Prostate gland (tissue), 2 donors: ENCODE results near the gene SLIT3. TPM values are rescaled to one million over a fixed set of nuclear protein-coding genes. Genes with fewer than 3 reads are reported as not detected.

ENCODE experiments used
- DNase-seq: peaks from one replicate; pipeline ENCODE4 v3.0.0-alpha.2; 2019; ENCODE audit warnings: low spot score
- H3K27ac ChIP-seq, 2 donors: fragments of 200-600 bp; sonication (generic); 2 replicates each; pipeline ENCODE4 v1.5.1; 2017 to 2019
- H3K27me3 ChIP-seq: fragments of 200-600 bp; sonication (generic); replicated peaks from 2 replicates; pipeline ENCODE4 v1.5.1; 2019; ENCODE audit not compliant: insufficient read depth
- H3K36me3 ChIP-seq, 2 donors: fragments of 200-600 bp; sonication (generic); 1 replicate in 1 of 2; 2 replicates in 1 of 2; pipeline versions ENCODE4 v1.5.1 to v1.8.1; 2017 to 2019
- H3K4me1 ChIP-seq: fragments of 200-600 bp; sonication (generic); replicated peaks from 2 replicates; pipeline ENCODE4 v1.5.1; 2019
- H3K4me3 ChIP-seq, 2 donors: fragments of 200-600 bp; sonication (generic); 2 replicates each; pipeline ENCODE4 v1.5.1; 2017 to 2019
- H3K9me3 ChIP-seq: fragments of 200-600 bp; sonication (generic); 2 replicates; pipeline ENCODE4 v1.5.1; 2017
- CTCF ChIP-seq, 4 experiments: fragments of 200-600 bp in 2 of 4; fragments of 450-650 bp in 2 of 4; sonication (generic) in 2 of 4; IDR thresholded peaks; 1 replicate in 3 of 4; 2 replicates in 1 of 4; pipeline ENCODE4 v1.5.1; 2016 to 2019; ENCODE audit warnings: antibody characterized with exemption in 4 of 4, mild to moderate bottlenecking in 2 of 4, moderate library complexity in 2 of 4
- POLR2A ChIP-seq: fragments of 450-650 bp; IDR thresholded peaks from one replicate; pipeline ENCODE4 v1.6.1; 2016; ENCODE audit warnings: antibody characterized with exemption, mild to moderate bottlenecking
- POLR2AphosphoS5 ChIP-seq: sonication (generic); formaldehyde crosslinking; IDR thresholded peaks from one replicate; pipeline ENCODE4 v1.6.1; 2017; ENCODE audit warnings: antibody characterized with exemption
- WGBS: methylation state at CpG from one replicate; pipeline ENCODE4 v1.1.5; 2018; 5-methylcytosine and 5-hydroxymethylcytosine counted together
- intact Hi-C: fragments of 100-400 bp; cut with DNase I; formaldehyde crosslinking; loops from one replicate; pipeline ENCODE4 v1.14.2; 2022
- total RNA-seq, 2 donors: library from RNA; depleted of rRNA; stranded (reverse); fragments of >200 nt; gene quantifications; one replicate each; pipeline ENCODE4 v1.1.0, GENCODE V29; 2016

The SLIT3 gene
- 1 to 10 TPM; 8.3 TPM for total RNA-seq

- under 1% methylated on average over 91 of the region's 101 CpGs for WGBS
- Histone ChIP-seq H3K27ac (peak within 1 kb of the TSS in 1 of 2 donors; percentile 30), H3K27me3 (no peaks in the 10 kb centered on the region), H3K9me3 (no peaks in the 10 kb centered on the region), H3K36me3 (no peaks in the 10 kb centered on the region), H3K4me3 (peak within 1 kb of the TSS; percentile 35 to 42), H3K4me1 (no peaks in the 10 kb centered on the region)
- DNase-seq = peak; percentile 47
- TF ChIP-seq POLR2A = no peak
- no peak for TF ChIP-seq CTCF (IDR thresholded peaks at IDR 0.05)
- intact Hi-C loops = loop anchor here (2.0 to 10.0 kb wide), 5 partner anchors 202 to 623 kb away; no protein-coding TSS in a partner anchor
Observed at GRCh38 chr5:169300468-169301385, at the start of gene SLIT3. TSS of gene SLIT3 (minus strand) at chr5:169301139. CDS start at chr5:169300709, 430 bp downstream.

DNA sequence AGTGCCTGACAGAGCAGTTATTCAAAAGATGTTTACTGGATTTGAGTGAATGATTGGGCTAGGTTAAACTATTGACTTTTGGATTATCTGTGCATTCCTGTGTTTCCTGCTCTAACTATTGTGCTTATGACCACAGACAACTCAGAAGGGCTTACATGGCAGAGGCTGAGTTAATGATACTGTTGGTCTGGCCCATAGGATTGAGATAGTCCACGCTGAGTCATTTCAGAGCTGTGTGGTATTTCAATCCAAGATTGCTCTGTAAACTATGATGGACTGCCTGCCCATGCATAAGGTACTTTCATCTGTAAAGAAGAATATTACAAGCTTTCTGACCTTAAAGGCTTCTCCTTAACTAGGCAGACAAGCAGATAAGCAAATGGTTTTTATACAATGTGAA, 49.1 kb upstream of the SLIT3 start:
- DNase-seq = no peak
- no peak overlapping the region for H3K4me3 ChIP-seq
- no peaks in the 10 kb centered on the region for H3K27me3 ChIP-seq
- WGBS = 92% methylated on average over 1 of the region's 1 CpG
- no peak overlapping the region for H3K27ac ChIP-seq
- intact Hi-C loops = no loop called here
- H3K9me3 ChIP-seq = no peaks in the 10 kb centered on the region
- TF ChIP-seq POLR2A (no peak), CTCF (IDR thresholded peaks at IDR 0.05) (no peak), POLR2AphosphoS5 (no peak)
- H3K36me3 ChIP-seq = no peaks in the 10 kb centered on the region
- H3K4me1 ChIP-seq = no peaks in the 10 kb centered on the region

GRCh38 chr5:169347786-169348185, 46.8 kb upstream of the SLIT3 start:
- Histone ChIP-seq H3K9me3 (no peaks in the 10 kb centered on the region), H3K27ac (no peak overlapping the region), H3K36me3 (no peaks in the 10 kb centered on the region), H3K4me1 (no peaks in the 10 kb centered on the region), H3K27me3 (no peaks in the 10 kb centered on the region), H3K4me3 (no peak overlapping the region)
- DNase-seq = no peak
- TF ChIP-seq POLR2A = no peak
- TF ChIP-seq POLR2AphosphoS5 = no peak
- no peak for TF ChIP-seq CTCF (IDR thresholded peaks at IDR 0.05)
- intact Hi-C loops = no loop called here
- WGBS = 74% methylated on average over 2 of the region's 2 CpGs

DNA sequence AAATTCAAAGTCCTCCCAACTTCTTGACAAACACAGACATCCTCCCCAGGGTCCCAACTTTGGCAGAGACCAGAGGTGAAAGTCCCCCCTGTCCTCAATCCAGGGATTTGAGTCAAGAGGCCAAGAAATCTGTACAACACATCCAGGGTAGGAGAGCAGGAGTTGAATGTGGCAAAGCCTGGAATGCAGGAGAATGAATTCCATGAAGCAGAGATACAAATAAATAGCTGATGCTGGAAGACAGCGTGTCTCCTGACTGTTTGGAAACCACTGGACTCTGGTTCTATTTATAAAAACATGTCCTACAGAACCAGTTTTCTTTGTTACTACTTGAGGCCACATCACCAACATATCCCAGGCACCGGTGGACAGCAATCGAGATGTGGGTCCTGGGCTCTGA, 43.7 kb upstream of the SLIT3 start:
- DNase-seq = no peak
- WGBS = 74% methylated on average over 3 of the region's 3 CpGs
- Histone ChIP-seq H3K4me1 (no peaks in the 10 kb centered on the region), H3K36me3 (no peaks in the 10 kb centered on the region), H3K27ac (no peak overlapping the region), H3K9me3 (no peaks in the 10 kb centered on the region), H3K27me3 (peaks cover 3% of the 10 kb centered on the region), H3K4me3 (no peak overlapping the region)
- intact Hi-C loops = no loop called here
- TF ChIP-seq CTCF (IDR thresholded peaks at IDR 0.05) = no peak
- no peak for TF ChIP-seq POLR2A
- no peak for TF ChIP-seq POLR2AphosphoS5

DNA sequence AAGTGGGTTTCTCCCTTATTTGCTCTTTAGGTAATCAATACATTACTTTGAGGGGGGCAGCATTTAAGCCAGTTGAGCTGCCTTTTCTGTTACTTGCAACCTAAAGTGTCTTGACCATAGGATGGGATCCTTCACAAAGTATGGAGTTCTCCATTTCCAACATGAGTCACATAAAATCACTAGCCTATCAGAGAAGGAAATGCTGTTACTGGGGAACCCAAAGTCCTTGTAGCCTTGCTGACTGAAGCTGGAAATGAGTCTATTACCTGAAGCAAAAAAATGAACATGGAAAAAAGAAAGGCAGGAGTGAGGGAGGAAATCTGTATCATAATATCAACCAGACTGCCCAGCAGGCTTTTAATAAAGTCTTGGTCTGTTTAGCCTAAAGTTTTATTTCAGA, 42.8 kb upstream of the SLIT3 start:
- no peak overlapping the region for H3K4me3 ChIP-seq
- intact Hi-C loops = no loop called here
- H3K4me1 ChIP-seq = no peaks in the 10 kb centered on the region
- H3K27ac ChIP-seq = no peak overlapping the region
- no peak for DNase-seq
- TF ChIP-seq POLR2AphosphoS5 (no peak), CTCF (IDR thresholded peaks at IDR 0.05) (no peak), POLR2A (no peak)
- no peaks in the 10 kb centered on the region for H3K9me3 ChIP-seq
- H3K36me3 ChIP-seq = no peaks in the 10 kb centered on the region
- peaks cover 3% of the 10 kb centered on the region for H3K27me3 ChIP-seq
